ENCODE measurements around the gene SENP5.
"Not testable (repeated sequence)": the region's sequence is repeated elsewhere in the genome, so short reads cannot be mapped to it uniquely, and the experiment has no call there.

SENP5 gene

DNA sequence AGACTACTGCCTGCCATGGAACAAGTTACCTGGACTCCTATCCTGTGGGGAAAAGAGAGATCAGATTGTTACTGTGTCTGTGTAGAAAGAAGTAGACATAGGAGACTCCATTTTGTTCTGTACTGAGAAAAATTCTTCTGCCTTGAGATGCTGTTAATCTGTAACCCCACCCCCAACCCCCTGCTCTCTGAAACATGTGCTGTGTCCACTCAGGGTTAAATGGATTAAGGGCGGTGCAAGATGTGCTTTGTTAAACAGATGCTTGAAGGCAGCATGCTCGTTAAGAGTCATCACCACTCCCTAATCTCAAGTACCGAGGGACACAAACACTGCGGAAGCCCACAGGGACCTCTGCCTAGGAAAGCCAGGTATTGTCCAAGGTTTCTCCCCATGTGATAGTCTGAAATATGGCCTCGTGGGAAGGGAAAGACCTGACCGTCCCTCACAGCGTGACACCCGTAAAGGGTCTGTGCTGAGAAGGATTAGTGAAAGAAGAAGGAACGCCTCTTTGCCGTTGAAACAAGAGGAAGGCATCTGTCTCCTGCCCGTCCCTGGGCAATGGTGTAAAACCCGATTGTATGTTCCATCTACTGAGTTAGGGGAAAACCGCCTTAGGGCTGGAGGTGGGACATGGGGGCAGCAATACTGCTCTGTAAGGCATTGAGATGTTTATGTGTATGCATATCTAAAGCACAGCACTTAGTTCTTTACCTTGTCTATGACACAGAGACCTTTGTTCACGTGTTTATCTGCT, 76.5 kb downstream of the SENP5 start:
- peaks cover 49% of the 10 kb centered on the region for H3K4me1 Mint-ChIP-seq (ENCODE audit: low read depth)
- peaks cover 41% of the 10 kb centered on the region for H3K36me3 Mint-ChIP-seq (ENCODE audit: low read depth)
- H3K27ac Mint-ChIP-seq: peak overlapping the region; percentile 94
- H3K4me3 Mint-ChIP-seq: peak overlapping the region; percentile 93
- H3K27me3 Mint-ChIP-seq, H3K9me3 Mint-ChIP-seq: not testable (repeated sequence)

- H3K4me3 Mint-ChIP-seq: no peak overlapping the region
- no peak overlapping the region for H3K27ac Mint-ChIP-seq
- H3K27me3 Mint-ChIP-seq: no peaks in the 10 kb centered on the region
- peaks cover 23% of the 10 kb centered on the region for H3K36me3 Mint-ChIP-seq (ENCODE audit: low read depth)
- H3K4me1 Mint-ChIP-seq (ENCODE audit: low read depth): peaks cover 23% of the 10 kb centered on the region
- H3K9me3 Mint-ChIP-seq: no peaks in the 10 kb centered on the region
These were observed 79.6 kb downstream of the SENP5 start for GRCh38 chr3:196947136-196947859.

DNA sequence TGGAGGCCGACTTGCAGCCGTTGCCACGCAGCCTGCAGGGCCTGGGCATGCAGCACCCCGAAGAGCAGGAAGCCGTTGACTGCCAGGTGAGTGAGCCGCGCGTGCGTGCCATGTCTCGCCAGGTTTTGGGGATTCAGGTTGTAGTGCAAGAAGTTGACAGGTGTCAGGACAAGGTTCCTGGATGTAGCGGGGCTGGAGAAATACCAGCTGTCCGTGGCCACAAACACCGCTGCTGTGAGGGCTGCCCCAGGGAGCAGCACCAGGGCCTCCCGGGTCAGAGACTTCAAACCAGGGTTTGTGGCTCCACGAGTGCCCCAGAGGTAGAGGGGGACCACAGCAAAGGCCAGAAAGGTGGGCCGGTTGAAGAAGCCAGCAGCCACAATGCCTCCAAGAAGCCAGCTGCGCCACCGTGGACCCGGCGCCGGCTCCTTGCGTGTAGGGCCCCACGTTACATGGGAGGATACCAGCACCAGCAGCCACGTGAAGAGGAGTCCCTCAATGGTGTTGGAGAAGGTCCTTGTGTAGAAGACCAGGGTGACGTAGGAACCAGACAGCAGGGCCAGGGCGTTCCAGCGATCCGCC, 80.2 kb downstream of the SENP5 start:
- H3K36me3 Mint-ChIP-seq (ENCODE audit: low read depth): peaks cover 20% of the 10 kb centered on the region
- no peak overlapping the region for H3K4me3 Mint-ChIP-seq
- H3K4me1 Mint-ChIP-seq (ENCODE audit: low read depth): peaks cover 20% of the 10 kb centered on the region
- no peaks in the 10 kb centered on the region for H3K9me3 Mint-ChIP-seq
- no peak overlapping the region for H3K27ac Mint-ChIP-seq
- no peaks in the 10 kb centered on the region for H3K27me3 Mint-ChIP-seq

GRCh38 chr3:196948442-196949284, 80.9 kb downstream of the SENP5 start:
- peaks cover 12% of the 10 kb centered on the region for H3K36me3 Mint-ChIP-seq (ENCODE audit: low read depth)
- H3K4me1 Mint-ChIP-seq (ENCODE audit: low read depth): peaks cover 13% of the 10 kb centered on the region
- no peak overlapping the region for H3K4me3 Mint-ChIP-seq
- H3K9me3 Mint-ChIP-seq: no peaks in the 10 kb centered on the region
- H3K27ac Mint-ChIP-seq: no peak overlapping the region
- H3K27me3 Mint-ChIP-seq: no peaks in the 10 kb centered on the region

- no peak overlapping the region for H3K4me3 Mint-ChIP-seq
- H3K27ac Mint-ChIP-seq: no peak overlapping the region
- H3K27me3 Mint-ChIP-seq: no peaks in the 10 kb centered on the region
- peaks cover 7% of the 10 kb centered on the region for H3K36me3 Mint-ChIP-seq (ENCODE audit: low read depth)
- H3K4me1 Mint-ChIP-seq (ENCODE audit: low read depth): peaks cover 7% of the 10 kb centered on the region
- H3K9me3 Mint-ChIP-seq: no peaks in the 10 kb centered on the region
These were observed 81.5 kb downstream of the SENP5 start for GRCh38 chr3:196949285-196949619.

GRCh38 chr3:196949750-196950149, 82.0 kb downstream of the SENP5 start:
- H3K27ac Mint-ChIP-seq: no peak overlapping the region
- H3K36me3 Mint-ChIP-seq (ENCODE audit: low read depth): peaks cover 2% of the 10 kb centered on the region
- H3K4me1 Mint-ChIP-seq (ENCODE audit: low read depth): peaks cover 2% of the 10 kb centered on the region
- H3K27me3 Mint-ChIP-seq: no peaks in the 10 kb centered on the region
- H3K4me3 Mint-ChIP-seq: no peak overlapping the region
- H3K9me3 Mint-ChIP-seq: no peaks in the 10 kb centered on the region

DNA sequence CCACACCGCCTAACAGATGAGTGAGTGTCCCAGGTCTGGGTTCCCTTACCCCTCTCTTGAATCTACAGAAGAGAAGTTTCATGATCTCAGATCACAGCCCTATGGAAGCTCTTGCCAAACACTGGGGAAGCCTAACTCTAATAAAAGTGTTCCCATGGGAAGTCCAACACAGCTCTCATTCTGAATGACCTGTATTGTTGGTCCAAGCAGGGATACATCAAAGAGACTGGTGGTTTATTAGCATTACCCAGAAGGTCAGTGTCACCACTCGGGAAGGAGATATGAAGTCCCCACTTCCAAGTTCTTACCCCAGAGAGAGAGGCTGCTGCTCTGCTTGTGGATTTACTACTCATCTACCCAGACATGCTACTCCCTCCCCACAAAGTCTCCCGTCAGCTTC, 83.7 kb downstream of the SENP5 start:
- Mint-ChIP-seq H3K36me3 (ENCODE audit: low read depth) (no peaks in the 10 kb centered on the region), H3K4me1 (ENCODE audit: low read depth) (peaks cover 3% of the 10 kb centered on the region), H3K27me3 (no peaks in the 10 kb centered on the region), H3K27ac (no peak overlapping the region), H3K4me3 (no peak overlapping the region), H3K9me3 (no peaks in the 10 kb centered on the region)

- Mint-ChIP-seq H3K4me1 (ENCODE audit: low read depth) (peaks cover 3% of the 10 kb centered on the region), H3K9me3 (no peaks in the 10 kb centered on the region), H3K36me3 (ENCODE audit: low read depth) (no peaks in the 10 kb centered on the region), H3K4me3 (no peak overlapping the region), H3K27me3 (no peaks in the 10 kb centered on the region), H3K27ac (no peak overlapping the region)
These were observed 87.1 kb downstream of the SENP5 start for GRCh38 chr3:196954832-196955231.

DNA sequence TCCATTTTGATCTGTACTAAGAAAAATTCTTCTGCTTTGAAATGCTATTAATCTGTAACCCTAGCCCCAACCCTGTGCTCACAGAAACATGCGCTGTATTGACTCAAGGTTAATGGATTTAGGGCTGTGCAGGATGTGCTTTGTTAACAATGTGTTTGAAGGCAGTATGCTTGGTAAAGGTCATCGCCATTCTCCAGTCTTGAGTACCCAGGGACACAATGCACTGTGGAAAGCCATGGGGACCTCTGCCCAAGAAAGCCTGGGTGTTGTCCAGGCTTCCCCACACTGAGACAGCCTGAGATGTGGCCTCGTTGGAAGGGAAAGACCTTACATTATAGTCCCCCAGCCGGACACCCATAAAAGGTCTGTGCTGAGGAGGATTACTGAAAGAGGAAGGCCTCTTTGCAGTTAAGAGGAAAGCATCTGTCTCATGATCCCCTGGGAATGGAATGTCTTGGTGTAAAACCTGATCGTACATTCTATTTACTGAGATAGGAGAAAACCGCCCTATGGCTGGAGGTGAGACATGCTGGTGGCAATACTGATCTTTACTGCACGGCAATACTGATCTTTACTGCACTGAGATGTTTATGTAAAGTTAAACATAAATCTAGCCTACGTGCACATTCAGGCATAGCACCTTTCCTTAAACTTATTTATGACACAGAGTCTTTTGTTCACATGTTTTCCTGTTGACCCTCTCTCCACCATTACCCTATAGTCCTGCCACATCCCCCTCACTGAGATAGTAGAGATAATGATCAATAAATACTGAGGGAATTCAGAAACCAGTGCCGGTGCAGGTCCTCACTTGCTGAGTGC, 94.6 kb downstream of the SENP5 start:
- no peaks in the 10 kb centered on the region for H3K27me3 Mint-ChIP-seq
- no peaks in the 10 kb centered on the region for H3K36me3 Mint-ChIP-seq (ENCODE audit: low read depth)
- H3K4me1 Mint-ChIP-seq (ENCODE audit: low read depth): no peaks in the 10 kb centered on the region
- H3K9me3 Mint-ChIP-seq: no peaks in the 10 kb centered on the region
- no peak overlapping the region for H3K27ac Mint-ChIP-seq
- no peak overlapping the region for H3K4me3 Mint-ChIP-seq

DNA sequence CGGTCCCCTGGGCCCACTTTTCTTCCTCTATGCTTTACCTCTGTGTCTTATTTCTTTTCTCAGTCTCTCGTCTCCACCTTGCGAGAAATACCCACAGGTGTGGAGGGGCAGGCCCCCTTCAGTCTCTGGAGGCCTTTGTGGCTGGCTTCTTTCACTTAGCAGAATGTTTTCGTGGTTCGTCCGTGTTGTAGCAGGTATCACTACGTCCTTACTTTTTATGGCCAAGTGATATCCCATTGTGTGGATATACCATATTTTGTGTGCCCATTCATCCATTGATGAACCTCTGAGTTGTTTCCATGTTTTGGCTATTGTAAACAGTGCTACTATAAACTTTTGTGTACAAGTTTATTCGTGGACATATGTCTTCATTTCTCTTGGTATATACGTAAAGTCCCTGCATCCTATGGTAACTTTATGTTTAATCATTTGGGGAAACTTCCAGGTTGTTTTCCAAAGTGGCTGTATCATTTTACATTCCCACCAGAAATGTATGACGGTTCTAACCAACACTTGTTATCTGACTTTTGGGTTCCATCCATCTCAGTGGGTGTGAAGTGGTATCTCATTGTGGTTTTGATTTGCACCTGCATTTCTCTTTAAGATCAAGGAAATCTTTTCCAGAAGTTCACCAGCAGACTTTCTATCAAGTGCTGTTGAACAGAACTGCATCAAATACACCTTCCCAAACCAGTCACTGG, 95.4 kb downstream of the SENP5 start:
- peaks cover 5% of the 10 kb centered on the region for H3K27me3 Mint-ChIP-seq
- H3K9me3 Mint-ChIP-seq: no peaks in the 10 kb centered on the region
- no peak overlapping the region for H3K4me3 Mint-ChIP-seq
- H3K4me1 Mint-ChIP-seq (ENCODE audit: low read depth): peaks cover 7% of the 10 kb centered on the region
- H3K36me3 Mint-ChIP-seq (ENCODE audit: low read depth): no peaks in the 10 kb centered on the region
- no peak overlapping the region for H3K27ac Mint-ChIP-seq

DNA sequence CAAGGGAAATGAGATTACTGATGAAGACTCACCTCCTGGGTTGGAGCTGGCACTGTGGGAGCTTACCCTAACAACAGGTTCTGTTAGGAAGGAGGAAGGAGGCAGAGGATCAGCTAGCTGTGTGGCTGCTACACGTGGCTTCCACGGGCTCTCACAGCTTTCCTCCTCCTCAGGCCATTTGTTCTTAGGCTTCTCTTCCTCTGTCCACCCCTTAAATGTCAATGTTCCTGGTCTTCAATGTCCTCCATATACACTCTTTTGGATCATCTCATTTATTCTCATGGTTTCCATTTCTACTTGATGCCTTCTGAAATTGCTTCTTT, 95.9 kb downstream of the SENP5 start:
- peaks cover 5% of the 10 kb centered on the region for H3K27me3 Mint-ChIP-seq
- H3K9me3 Mint-ChIP-seq: no peaks in the 10 kb centered on the region
- no peak overlapping the region for H3K4me3 Mint-ChIP-seq
- no peak overlapping the region for H3K27ac Mint-ChIP-seq
- H3K4me1 Mint-ChIP-seq (ENCODE audit: low read depth): peaks cover 9% of the 10 kb centered on the region
- H3K36me3 Mint-ChIP-seq (ENCODE audit: low read depth): no peaks in the 10 kb centered on the region

GRCh38 chr3:196965112-196965803, 97.5 kb downstream of the SENP5 start:
- no peak overlapping the region for H3K27ac Mint-ChIP-seq
- H3K4me1 Mint-ChIP-seq (ENCODE audit: low read depth): peaks cover 12% of the 10 kb centered on the region
- no peaks in the 10 kb centered on the region for H3K9me3 Mint-ChIP-seq
- no peaks in the 10 kb centered on the region for H3K36me3 Mint-ChIP-seq (ENCODE audit: low read depth)
- H3K4me3 Mint-ChIP-seq: no peak overlapping the region
- peaks cover 6% of the 10 kb centered on the region for H3K27me3 Mint-ChIP-seq

DNA sequence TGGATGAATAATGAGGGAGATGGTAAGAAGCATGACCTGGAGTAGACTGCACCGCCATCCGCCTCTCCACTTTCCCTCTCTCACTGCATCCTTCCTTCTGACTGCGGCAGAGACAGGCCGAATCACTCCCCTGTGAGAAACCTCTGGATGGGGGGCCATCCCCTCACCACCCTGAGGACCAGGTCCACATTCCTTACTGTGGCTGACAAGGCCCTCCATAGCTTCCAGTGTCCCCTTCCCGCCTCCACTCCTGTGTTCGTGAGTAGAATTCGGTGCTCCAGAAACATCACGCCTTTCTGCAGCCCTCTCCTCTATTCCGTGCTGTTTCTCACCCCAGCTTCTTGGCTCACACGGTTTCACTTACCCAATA, 98.1 kb downstream of the SENP5 start:
- Mint-ChIP-seq H3K27ac (no peak overlapping the region), H3K4me3 (no peak overlapping the region), H3K27me3 (peaks cover 11% of the 10 kb centered on the region), H3K36me3 (ENCODE audit: low read depth) (no peaks in the 10 kb centered on the region), H3K9me3 (no peaks in the 10 kb centered on the region), H3K4me1 (ENCODE audit: low read depth) (peaks cover 15% of the 10 kb centered on the region)

All from stimulated activated naive CD8-positive, alpha-beta T cell treated with anti-CD3 and anti-CD28 coated beads, Interleukin-15, Interleukin-2, amounts not matched to agents 100 ng/mL and 50 ng/mL, for 24 hours (primary cell).